ENCODE measurements around the gene NSA2. TPM values are rescaled to one million over a fixed set of nuclear protein-coding genes. Genes with fewer than 3 reads are reported as not detected.

NSA2 gene
- 171 and 203 TPM in 2 replicates for total RNA-seq (2022)
- percentile 90 among the genes with signal in this experiment for Bru-seq, nascent RNA
- percentile 97 among the genes with signal in this experiment for BruChase-seq, experiment 1, labeled RNA remaining after a 6-hour chase
- BruChase-seq, experiment 2, labeled RNA remaining after a 2-hour chase, result percentile 92 among the genes with signal in this experiment
- long read RNA-seq, full-length matches to known transcripts, result 94 of 108 reads
- long read RNA-seq, partial matches to known transcripts, result 7 of 108 reads
- long read RNA-seq, other reads (novel, unspliced or antisense), result 7 of 108 reads

- DNase-seq, result peak; percentile 94
- H3K9me3 Mint-ChIP-seq (ENCODE audit: low read depth, unreplicated experiment), result no peaks in the 10 kb centered on the region
- H3K36me3 Mint-ChIP-seq (ENCODE audit: insufficient read depth, unreplicated experiment), result peaks cover 75% of the 10 kb centered on the region
- peak within 1 kb of the TSS; percentile 99 for H3K4me3 Mint-ChIP-seq (ENCODE audit: low read depth, unreplicated experiment)
- BruUV-seq (replicated peaks), result no TSS peak
- peak within 1 kb of the TSS; percentile 98 for H3K27ac Mint-ChIP-seq (ENCODE audit: unreplicated experiment)
- CTCF ChIA-PET, result interaction anchor here (0.6 to 0.8 kb wide), 2 partner anchors 136 to 462 kb away, joined by 3 read pairs; no protein-coding TSS in a partner anchor
- H3K27me3 Mint-ChIP-seq (ENCODE audit: unreplicated experiment), result no peaks in the 10 kb centered on the region
- no peak for TF ChIP-seq CTCF (IDR thresholded peaks at IDR 0.05; ENCODE audit: unreplicated experiment)
- H3K4me1 Mint-ChIP-seq (ENCODE audit: low read depth, unreplicated experiment), result peaks cover 19% of the 10 kb centered on the region
- intact Hi-C loops (cut with micrococcal nuclease; ENCODE audit: unreplicated experiment), result loop anchor here (1.0 kb wide), 2 partner anchors 136 to 152 kb away; no protein-coding TSS in a partner anchor
These were observed at the start of gene NSA2, which contains the start of gene GFM2 for GRCh38 chr5:74766849-74767578. Gene NSA2, plus strand, starts transcription at chr5:74767249. Its CDS starts 112 bp downstream, at chr5:74767361. Gene GFM2, minus strand, starts transcription at chr5:74767117. Its CDS starts 3,375 bp downstream, at chr5:74763742.

DNA sequence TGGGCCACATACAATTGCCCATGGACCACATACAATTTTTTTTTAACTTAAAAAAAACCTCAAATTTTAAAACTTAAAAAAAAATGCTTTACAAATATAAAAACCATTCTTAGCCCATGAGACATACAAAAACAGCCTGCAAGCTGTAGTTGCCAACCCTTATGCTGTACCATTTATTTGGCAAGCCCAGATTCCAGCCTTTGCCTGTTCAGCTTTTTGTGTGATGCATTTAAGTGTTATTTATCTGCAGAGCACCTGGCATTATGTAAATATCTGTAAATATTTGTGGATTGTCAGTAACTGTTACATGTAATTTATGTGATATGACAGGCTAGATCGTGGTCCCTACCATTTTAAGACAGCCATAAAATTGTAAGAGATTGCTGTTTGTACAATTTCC is 49.5 kb upstream of the NSA2 start:
- H3K27me3 Mint-ChIP-seq (ENCODE audit: unreplicated experiment), result no peaks in the 10 kb centered on the region

GRCh38 chr5:74722271-74722670 is 44.8 kb upstream of the NSA2 start:
- Mint-ChIP-seq H3K4me3 (ENCODE audit: low read depth, unreplicated experiment) (no peak overlapping the region), H3K36me3 (ENCODE audit: insufficient read depth, unreplicated experiment) (peaks cover 28% of the 10 kb centered on the region), H3K27me3 (ENCODE audit: unreplicated experiment) (no peaks in the 10 kb centered on the region), H3K4me1 (ENCODE audit: low read depth, unreplicated experiment) (no peaks in the 10 kb centered on the region), H3K9me3 (ENCODE audit: low read depth, unreplicated experiment) (no peaks in the 10 kb centered on the region), H3K27ac (ENCODE audit: unreplicated experiment) (peak overlapping the region; percentile 11)
- DNase-seq, result no peak
- CTCF ChIA-PET, result no interaction called here
- TF ChIP-seq CTCF (IDR thresholded peaks at IDR 0.05; ENCODE audit: unreplicated experiment), result no peak
- BruUV-seq (replicated peaks), result no TSS peak
- intact Hi-C loops (cut with micrococcal nuclease; ENCODE audit: unreplicated experiment), result no loop called here

More for the DNA sequence above, 49.5 kb upstream of the NSA2 start:
- no peaks in the 10 kb centered on the region for H3K9me3 Mint-ChIP-seq (ENCODE audit: low read depth, unreplicated experiment)
- TF ChIP-seq CTCF (IDR thresholded peaks at IDR 0.05; ENCODE audit: unreplicated experiment), result no peak
- H3K4me3 Mint-ChIP-seq (ENCODE audit: low read depth, unreplicated experiment), result no peak overlapping the region
- no peak for DNase-seq
- peaks cover 29% of the 10 kb centered on the region for H3K36me3 Mint-ChIP-seq (ENCODE audit: insufficient read depth, unreplicated experiment)
- CTCF ChIA-PET, result no interaction called here
- H3K4me1 Mint-ChIP-seq (ENCODE audit: low read depth, unreplicated experiment), result no peaks in the 10 kb centered on the region
- no TSS peak for BruUV-seq (replicated peaks)
- intact Hi-C loops (cut with micrococcal nuclease; ENCODE audit: unreplicated experiment), result no loop called here
- no peak overlapping the region for H3K27ac Mint-ChIP-seq (ENCODE audit: unreplicated experiment)

GRCh38 chr5:74725331-74725730 is 41.7 kb upstream of the NSA2 start:
- peaks cover 24% of the 10 kb centered on the region for H3K36me3 Mint-ChIP-seq (ENCODE audit: insufficient read depth, unreplicated experiment)
- intact Hi-C loops (cut with micrococcal nuclease; ENCODE audit: unreplicated experiment), result no loop called here

More at GRCh38 chr5:74725331-74725730, 41.7 kb upstream of the NSA2 start:
- no peak for TF ChIP-seq CTCF (IDR thresholded peaks at IDR 0.05; ENCODE audit: unreplicated experiment)
- no TSS peak for BruUV-seq (replicated peaks)
- Mint-ChIP-seq H3K27me3 (ENCODE audit: unreplicated experiment) (no peaks in the 10 kb centered on the region), H3K9me3 (ENCODE audit: low read depth, unreplicated experiment) (no peaks in the 10 kb centered on the region), H3K4me3 (ENCODE audit: low read depth, unreplicated experiment) (no peak overlapping the region), H3K4me1 (ENCODE audit: low read depth, unreplicated experiment) (no peaks in the 10 kb centered on the region), H3K27ac (ENCODE audit: unreplicated experiment) (no peak overlapping the region)
- CTCF ChIA-PET, result no interaction called here
- no peak for DNase-seq
